Prostate gland (tissue), 2 donors: ENCODE results near the gene TAF9. TPM values are rescaled to one million over a fixed set of nuclear protein-coding genes. Genes with fewer than 3 reads are reported as not detected.

Experiments used
- DNase-seq: peaks from one replicate; pipeline ENCODE4 v3.0.0-alpha.2; 2019; ENCODE audit warnings: low spot score
- H3K27ac ChIP-seq, 2 donors: fragments of 200-600 bp; sonication (generic); 2 replicates each; pipeline ENCODE4 v1.5.1; 2017 to 2019
- H3K27me3 ChIP-seq: fragments of 200-600 bp; sonication (generic); replicated peaks from 2 replicates; pipeline ENCODE4 v1.5.1; 2019; ENCODE audit not compliant: insufficient read depth
- H3K36me3 ChIP-seq, 2 donors: fragments of 200-600 bp; sonication (generic); 1 replicate in 1 of 2; 2 replicates in 1 of 2; pipeline versions ENCODE4 v1.5.1 to v1.8.1; 2017 to 2019
- H3K4me1 ChIP-seq: fragments of 200-600 bp; sonication (generic); replicated peaks from 2 replicates; pipeline ENCODE4 v1.5.1; 2019
- H3K4me3 ChIP-seq, 2 donors: fragments of 200-600 bp; sonication (generic); 2 replicates each; pipeline ENCODE4 v1.5.1; 2017 to 2019
- H3K9me3 ChIP-seq: fragments of 200-600 bp; sonication (generic); 2 replicates; pipeline ENCODE4 v1.5.1; 2017
- POLR2A ChIP-seq: fragments of 450-650 bp; IDR thresholded peaks from one replicate; pipeline ENCODE4 v1.6.1; 2016; ENCODE audit warnings: antibody characterized with exemption, mild to moderate bottlenecking
- POLR2AphosphoS5 ChIP-seq: sonication (generic); formaldehyde crosslinking; IDR thresholded peaks from one replicate; pipeline ENCODE4 v1.6.1; 2017; ENCODE audit warnings: antibody characterized with exemption
- WGBS: methylation state at CpG from one replicate; pipeline ENCODE4 v1.1.5; 2018; 5-methylcytosine and 5-hydroxymethylcytosine counted together
- intact Hi-C: fragments of 100-400 bp; cut with DNase I; formaldehyde crosslinking; loops from one replicate; pipeline ENCODE4 v1.14.2; 2022
- total RNA-seq, 2 donors: library from RNA; depleted of rRNA; stranded (reverse); fragments of >200 nt; gene quantifications; one replicate each; pipeline ENCODE4 v1.1.0, GENCODE V29; 2016
- TF ChIP-seq, protein P1 (sequence below), 4 experiments: fragments of 200-600 bp in 2 of 4; fragments of 450-650 bp in 2 of 4; sonication (generic) in 2 of 4; IDR thresholded peaks; 1 replicate in 3 of 4; 2 replicates in 1 of 4; pipeline ENCODE4 v1.5.1; 2016 to 2019; ENCODE audit warnings: antibody characterized with exemption in 4 of 4, mild to moderate bottlenecking in 2 of 4, moderate library complexity in 2 of 4

TAF9 gene
- total RNA-seq, 2 donors from 2014 or later: 32.2 to 50.1 TPM

DNA sequence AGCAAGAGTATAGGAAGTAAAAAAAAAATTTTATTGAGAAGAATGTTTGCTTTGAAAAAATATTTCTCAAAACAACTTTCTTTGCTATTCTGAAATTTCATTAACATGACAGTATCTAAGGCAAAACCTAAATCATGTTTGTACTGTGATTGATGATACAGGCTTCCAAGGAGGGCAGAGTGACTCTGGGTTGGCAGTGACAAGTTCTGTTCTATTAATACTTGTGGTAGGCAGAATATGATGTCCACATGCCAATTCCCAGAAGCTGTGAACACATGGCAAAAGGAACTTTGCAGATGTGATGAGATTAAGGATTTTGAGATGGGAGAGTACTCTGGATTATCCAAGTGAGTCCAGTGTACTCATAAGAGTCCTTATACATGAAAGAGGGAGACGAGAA, 53.3 kb downstream of the TAF9 start:
- TF ChIP-seq POLR2AphosphoS5: no peak
- no peak for TF ChIP-seq POLR2A
- TF ChIP-seq, protein P1, sequence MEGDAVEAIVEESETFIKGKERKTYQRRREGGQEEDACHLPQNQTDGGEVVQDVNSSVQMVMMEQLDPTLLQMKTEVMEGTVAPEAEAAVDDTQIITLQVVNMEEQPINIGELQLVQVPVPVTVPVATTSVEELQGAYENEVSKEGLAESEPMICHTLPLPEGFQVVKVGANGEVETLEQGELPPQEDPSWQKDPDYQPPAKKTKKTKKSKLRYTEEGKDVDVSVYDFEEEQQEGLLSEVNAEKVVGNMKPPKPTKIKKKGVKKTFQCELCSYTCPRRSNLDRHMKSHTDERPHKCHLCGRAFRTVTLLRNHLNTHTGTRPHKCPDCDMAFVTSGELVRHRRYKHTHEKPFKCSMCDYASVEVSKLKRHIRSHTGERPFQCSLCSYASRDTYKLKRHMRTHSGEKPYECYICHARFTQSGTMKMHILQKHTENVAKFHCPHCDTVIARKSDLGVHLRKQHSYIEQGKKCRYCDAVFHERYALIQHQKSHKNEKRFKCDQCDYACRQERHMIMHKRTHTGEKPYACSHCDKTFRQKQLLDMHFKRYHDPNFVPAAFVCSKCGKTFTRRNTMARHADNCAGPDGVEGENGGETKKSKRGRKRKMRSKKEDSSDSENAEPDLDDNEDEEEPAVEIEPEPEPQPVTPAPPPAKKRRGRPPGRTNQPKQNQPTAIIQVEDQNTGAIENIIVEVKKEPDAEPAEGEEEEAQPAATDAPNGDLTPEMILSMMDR (IDR thresholded peaks at IDR 0.05): no peak
- Histone ChIP-seq H3K27ac (no peak overlapping the region), H3K4me1 (no peaks in the 10 kb centered on the region), H3K4me3 (no peak overlapping the region), H3K9me3 (no peaks in the 10 kb centered on the region), H3K27me3 (no peaks in the 10 kb centered on the region), H3K36me3 (no peaks in the 10 kb centered on the region)
- intact Hi-C loops: no loop called here
- WGBS: 100% methylated on average over 1 of the region's 1 CpG
- no peak for DNase-seq

Other genes with a start within 250 kb of the TAF9 start
- gene CCNB1, start 202.4 kb downstream of the TAF9 start, total RNA-seq: 10 to 100 TPM in 1 of 2 donors, 1 to 10 TPM in 1; 9.7 to 24.3 TPM
- 10 to 100 TPM in 1 of 2 donors, 1 to 10 TPM in 1; 5.3 to 17.4 TPM for gene CENPH, start 179.9 kb downstream of the TAF9 start, total RNA-seq
- gene CDK7, start 134.6 kb downstream of the TAF9 start, total RNA-seq: 10 to 100 TPM; 25.5 to 99.1 TPM
- 10 to 100 TPM; 12.9 to 21.7 TPM for gene CCDC125, start 36.7 kb downstream of the TAF9 start, total RNA-seq
- 10 to 100 TPM; 21.3 to 33.0 TPM for gene AK6, start within 50 bp of the TAF9 start, total RNA-seq
- 10 to 100 TPM; 28.8 to 29.5 TPM for gene RAD17, start 298 bp upstream of the TAF9 start, total RNA-seq
- 10 to 100 TPM in 1 of 2 donors, 1 to 10 TPM in 1; 9.5 to 30.1 TPM for gene MARVELD2, start 45.6 kb upstream of the TAF9 start, total RNA-seq
- 10 to 100 TPM; 20.2 to 26.8 TPM for gene OCLN, start 123.3 kb upstream of the TAF9 start, total RNA-seq
- gene GTF2H2C, start 190.7 kb upstream of the TAF9 start, total RNA-seq: 10 to 100 TPM; 16.3 to 29.6 TPM